Caco-2 (cell line): Measurements from ENCODE around the gene USP8. TPM values are rescaled to one million over a fixed set of nuclear protein-coding genes. Genes with fewer than 3 reads are reported as not detected.
A peak's percentile ranks its signal among the peaks of the same experiment; 100 is the strongest.

ENCODE experiments used
- BruUV-seq: library from RNA; stranded (reverse); fragments of 400-500 nt; replicated peaks from 2 replicates; lab custom pipeline; 2021; lab: Mats Ljungman, UMichigan
- CTCF ChIA-PET: fragments of 300-600 bp; sonication (Branson Sonifier 250); formaldehyde crosslinking; loops from one replicate; lab custom pipeline; 2022; ENCODE audit warnings: antibody characterized with exemption; lab: Charles Lee
- POLR2A ChIA-PET: fragments of 300-600 bp; sonication (Branson Sonifier 250); formaldehyde crosslinking; loops from one replicate; lab custom pipeline; 2022; ENCODE audit warnings: antibody characterized with exemption; lab: Charles Lee
- DNase-seq, 2 experiments: peaks; one replicate each; pipeline versions ENCODE4 v3.0.0 to v3.0.0-alpha.2; 2020 to 2022
- H3K27me3 ChIP-seq: replicated peaks from 2 replicates; pipeline ENCODE4 v1.6.0; 2011; ENCODE audit warnings: low read length; ENCODE audit not compliant: control insufficient read depth, insufficient read depth
- H3K36me3 ChIP-seq: 2 replicates; pipeline ENCODE4 v1.5.1; 2011; ENCODE audit warnings: low read length; ENCODE audit not compliant: control insufficient read depth, insufficient read depth
- H3K4me1 ChIP-seq: fragments of 250-450 bp; sonication (Bioruptor Pico); 2 replicates; pipeline ENCODE4 v1.5.1; 2020; ENCODE audit warnings: mild to moderate bottlenecking
- H3K4me3 ChIP-seq: 2 replicates; pipeline ENCODE4 v1.5.1; 2011; ENCODE audit warnings: low read depth, mild to moderate bottlenecking, control low read depth, low read length
- H3K9me3 ChIP-seq: fragments of 250-450 bp; sonication (Bioruptor Pico); 2 replicates; pipeline ENCODE4 v1.5.1; 2020; ENCODE audit warnings: mild to moderate bottlenecking, moderate library complexity
- H3K27ac Mint-ChIP-seq: one replicate; pipeline ENCODE4 v1.8.0; 2022; ENCODE audit warnings: mixed read lengths; ENCODE audit not compliant: unreplicated experiment
- H3K27me3 Mint-ChIP-seq: one replicate; pipeline ENCODE4 v1.8.0; 2022; ENCODE audit warnings: mixed read lengths; ENCODE audit not compliant: insufficient read depth, unreplicated experiment
- H3K36me3 Mint-ChIP-seq: one replicate; pipeline ENCODE4 v1.8.0; 2022; ENCODE audit warnings: mild to moderate bottlenecking, mixed read lengths; ENCODE audit not compliant: insufficient read depth, unreplicated experiment
- H3K4me1 Mint-ChIP-seq: one replicate; pipeline ENCODE4 v1.8.0; 2022; ENCODE audit warnings: low read depth, mixed read lengths; ENCODE audit not compliant: unreplicated experiment
- H3K4me3 Mint-ChIP-seq: one replicate; pipeline ENCODE4 v1.8.0; 2022; ENCODE audit warnings: mild to moderate bottlenecking, moderate library complexity, mixed read lengths; ENCODE audit not compliant: unreplicated experiment
- H3K9me3 Mint-ChIP-seq: one replicate; pipeline ENCODE4 v1.8.0; 2022; ENCODE audit warnings: mixed read lengths; ENCODE audit not compliant: unreplicated experiment
- CTCF ChIP-seq, 2 experiments: fragments of 200-600 bp in 1 of 2; IDR thresholded peaks; 1 replicate in 1 of 2; 2 replicates in 1 of 2; pipeline versions ENCODE4 v1.5.1 to v1.8.0; 2011 to 2022; ENCODE audit warnings: antibody characterized with exemption in 1 of 2, control low read depth in 1 of 2, inconsistent platforms in 1 of 2, low read depth in 1 of 2, low read length in 1 of 2, mild to moderate bottlenecking in 1 of 2, moderate library complexity in 1 of 2; ENCODE audit not compliant: insufficient read depth in 1 of 2, severe bottlenecking in 1 of 2, unreplicated experiment in 1 of 2
- intact Hi-C: fragments of 100-400 bp; cut with micrococcal nuclease; formaldehyde crosslinking; loops from one replicate; pipeline ENCODE4 v1.10.0; 2022; ENCODE audit not compliant: unreplicated experiment
- total RNA-seq: library from RNA; stranded (reverse); gene quantifications from 2 replicates; pipeline ENCODE4 v1.2.3, GENCODE V29; 2022

Gene USP8
- total RNA-seq, 1 experiment from 2014 or later: 56.2 TPM

GRCh38 chr15:50435772-50436171 is 11.6 kb downstream of the USP8 start:
- intact Hi-C loops: no loop called here

DNA sequence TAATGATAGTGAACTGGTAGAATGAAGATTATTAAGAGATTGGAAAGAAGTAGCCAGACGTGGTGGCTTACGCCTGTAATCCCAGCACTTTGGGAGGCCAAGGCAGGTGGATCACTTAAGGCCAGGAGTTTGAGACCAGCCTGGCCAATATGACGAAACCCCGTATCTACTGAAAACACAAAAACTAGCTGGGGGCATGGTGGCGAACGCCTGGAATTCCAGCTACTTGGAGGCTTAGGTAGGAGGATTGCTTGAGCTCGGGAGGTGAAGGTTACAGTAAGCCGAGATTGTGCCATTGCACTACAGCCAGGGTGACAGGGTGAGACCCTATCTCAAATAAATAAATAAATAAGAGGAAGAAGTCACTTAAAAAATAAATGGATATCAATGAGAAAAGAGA is 14.0 kb downstream of the USP8 start:
- no peak overlapping the region for H3K27ac Mint-ChIP-seq
- Histone ChIP-seq H3K4me3 (no peak overlapping the region), H3K36me3 (peaks cover 2% of the 10 kb centered on the region; the same call in 1 of the 2 replicates), H3K4me1 (peaks cover 4% of the 10 kb centered on the region), H3K9me3 (no peaks in the 10 kb centered on the region), H3K27me3 (no peaks in the 10 kb centered on the region)
- no peak for TF ChIP-seq CTCF (IDR thresholded peaks at IDR 0.05; ENCODE audit: insufficient read depth in 1 of 2, low read depth in 1 of 2, low read length in 1 of 2, severe bottlenecking in 1 of 2, unreplicated experiment in 1 of 2)
- intact Hi-C loops: no loop called here
- ChIA-PET POLR2A (no interaction called here), CTCF (no interaction called here)
- no peaks in the 10 kb centered on the region for H3K9me3 Mint-ChIP-seq
- H3K27me3 Mint-ChIP-seq: no peaks in the 10 kb centered on the region
- no peak overlapping the region for H3K4me3 Mint-ChIP-seq
- no TSS peak for BruUV-seq
- DNase-seq: no peak
- H3K36me3 Mint-ChIP-seq: peaks cover 27% of the 10 kb centered on the region
- peaks cover 10% of the 10 kb centered on the region for H3K4me1 Mint-ChIP-seq

More at GRCh38 chr15:50435772-50436171, 11.6 kb downstream of the USP8 start:
- CTCF ChIA-PET: no interaction called here
- Mint-ChIP-seq H3K4me1 (peaks cover 10% of the 10 kb centered on the region), H3K9me3 (no peaks in the 10 kb centered on the region), H3K27me3 (no peaks in the 10 kb centered on the region), H3K36me3 (peaks cover 22% of the 10 kb centered on the region), H3K4me3 (no peak overlapping the region), H3K27ac (peak overlapping the region; percentile 8)
- TF ChIP-seq CTCF (IDR thresholded peaks at IDR 0.05; ENCODE audit: insufficient read depth in 1 of 2, low read depth in 1 of 2, low read length in 1 of 2, severe bottlenecking in 1 of 2, unreplicated experiment in 1 of 2): no peak
- POLR2A ChIA-PET: no interaction called here
- Histone ChIP-seq H3K4me3 (no peak overlapping the region), H3K36me3 (peaks cover 2% of the 10 kb centered on the region; the same call in 1 of the 2 replicates), H3K27me3 (no peaks in the 10 kb centered on the region), H3K4me1 (peaks cover 4% of the 10 kb centered on the region), H3K9me3 (no peaks in the 10 kb centered on the region)
- no peak for DNase-seq
- no TSS peak for BruUV-seq

- H3K4me1 Mint-ChIP-seq: peaks cover 4% of the 10 kb centered on the region
- peaks cover 2% of the 10 kb centered on the region; the same call in 1 of the 2 replicates for H3K36me3 ChIP-seq
Observed at GRCh38 chr15:50440932-50441331, 16.7 kb downstream of the USP8 start.

More at GRCh38 chr15:50440932-50441331, 16.7 kb downstream of the USP8 start:
- Histone ChIP-seq H3K9me3 (no peaks in the 10 kb centered on the region), H3K27me3 (no peaks in the 10 kb centered on the region), H3K4me3 (no peak overlapping the region), H3K4me1 (no peaks in the 10 kb centered on the region; the same call in 1 of the 2 replicates)
- DNase-seq: no peak
- H3K4me3 Mint-ChIP-seq: no peak overlapping the region
- CTCF ChIA-PET: no interaction called here
- intact Hi-C loops: no loop called here
- BruUV-seq: no TSS peak
- H3K27ac Mint-ChIP-seq: no peak overlapping the region
- no peaks in the 10 kb centered on the region for H3K9me3 Mint-ChIP-seq
- POLR2A ChIA-PET: no interaction called here
- TF ChIP-seq CTCF (IDR thresholded peaks at IDR 0.05; ENCODE audit: insufficient read depth in 1 of 2, low read depth in 1 of 2, low read length in 1 of 2, severe bottlenecking in 1 of 2, unreplicated experiment in 1 of 2): no peak
- H3K36me3 Mint-ChIP-seq: peaks cover 41% of the 10 kb centered on the region
- H3K27me3 Mint-ChIP-seq: no peaks in the 10 kb centered on the region
